ENCODE data around the gene MYH16.

- TF ChIP-seq CTCF (IDR thresholded peaks at IDR 0.05) (no peak), POLR2A (IDR thresholded peaks at IDR 0.05) (no peak)
Measured at GRCh38 chr7:99320371-99320770, 47.7 kb downstream of the MYH16 start.

Data from testis (tissue), 2 donors.